HepG2 (cell line): ENCODE results near the gene SYNPR.

Experiments
- GABPA ChIP-seq, 2 experiments: IDR thresholded peaks; 2 replicates each; pipeline ENCODE4 v1.6.1; 2011 to 2016; ENCODE audit warnings: low read depth in 2 of 2, low read length in 1 of 2, missing biosample characterization in 1 of 2, missing genetic modification characterization in 1 of 2
- HNF4G ChIP-seq, 2 experiments: sonication (generic) in 1 of 2; formaldehyde crosslinking in 1 of 2; IDR thresholded peaks; 2 replicates each; pipeline versions ENCODE4 v1.4.0 to v1.6.1; 2011 to 2020; ENCODE audit warnings: borderline replicate concordance in 2 of 2, low read depth in 2 of 2, mild to moderate bottlenecking in 2 of 2, low read length in 1 of 2, missing genetic modification reagents in 1 of 2, moderate library complexity in 1 of 2
- KDM5B ChIP-seq: sonication (generic); formaldehyde crosslinking; IDR thresholded peaks from 2 replicates; pipeline ENCODE4 v1.4.0; 2020; ENCODE audit warnings: missing genetic modification reagents, mild to moderate bottlenecking, borderline replicate concordance
- MYNN ChIP-seq: sonication (generic); formaldehyde crosslinking; IDR thresholded peaks from 2 replicates; pipeline ENCODE4 v1.4.0; 2020; ENCODE audit warnings: mild to moderate bottlenecking, low read depth, missing genetic modification reagents
- ZNF660 ChIP-seq: sonication (generic); formaldehyde crosslinking; IDR thresholded peaks from 2 replicates; pipeline ENCODE4 v1.5.1; 2020; ENCODE audit warnings: mild to moderate bottlenecking, low read depth, missing genetic modification reagents, borderline replicate concordance
- ZZZ3 ChIP-seq: sonication (generic); formaldehyde crosslinking; IDR thresholded peaks from 2 replicates; pipeline ENCODE4 v1.4.0; 2020; ENCODE audit warnings: missing genetic modification reagents, mild to moderate bottlenecking, borderline replicate concordance
- TF ChIP-seq, protein P1 (sequence below): IDR thresholded peaks from 2 replicates; pipeline ENCODE4 v1.6.1; 2016
- TF ChIP-seq, protein P2 (sequence below): sonication (generic); formaldehyde crosslinking; IDR thresholded peaks from 2 replicates; pipeline ENCODE4 v1.5.0; 2020; ENCODE audit warnings: mild to moderate bottlenecking, missing genetic modification reagents, moderate library complexity
- TF ChIP-seq, protein P3 (sequence below): sonication (generic); formaldehyde crosslinking; conservative IDR thresholded peaks from 2 replicates; pipeline ENCODE4 v1.5.0; 2020; ENCODE audit warnings: missing genetic modification reagents
- TF ChIP-seq, protein P4 (sequence below): sonication (generic); formaldehyde crosslinking; IDR thresholded peaks from 2 replicates; pipeline ENCODE4 v1.5.0; 2020; ENCODE audit warnings: missing genetic modification reagents, mild to moderate bottlenecking, borderline replicate concordance
- TF ChIP-seq, protein P5 (sequence below): sonication (generic); formaldehyde crosslinking; IDR thresholded peaks from 2 replicates; pipeline ENCODE4 v1.5.1; 2020; ENCODE audit warnings: missing genetic modification reagents, mild to moderate bottlenecking, borderline replicate concordance
- TF ChIP-seq, protein P6 (sequence below): IDR thresholded peaks from 2 replicates; pipeline ENCODE4 v1.6.1; 2016; ENCODE audit warnings: mild to moderate bottlenecking, missing biosample characterization, missing genetic modification reagents

DNA sequence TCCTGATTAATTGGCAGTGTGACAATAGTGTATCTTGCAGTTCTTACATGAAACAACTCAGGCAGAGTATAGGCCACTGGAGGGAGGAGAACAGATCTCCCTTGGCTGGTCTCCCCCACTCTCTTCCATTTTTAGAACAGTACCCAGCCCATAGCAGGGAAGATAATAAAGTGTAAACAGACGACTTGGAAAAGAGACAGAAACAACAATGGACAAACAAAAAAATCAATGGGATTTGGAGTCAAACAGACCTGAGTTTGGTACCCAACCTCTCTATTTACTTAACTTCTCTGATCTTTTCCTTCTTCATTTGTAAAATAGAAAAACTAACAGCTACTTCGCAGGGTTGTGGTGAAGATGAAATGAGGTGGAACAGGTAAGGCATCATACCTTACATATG is 315.7 kb downstream of the SYNPR start:
- TF ChIP-seq KDM5B (CRISPR knock-in tag) (no peak), GABPA (IDR thresholded peaks at IDR 0.05; ENCODE audit: low read depth, low read length) (no peak), GABPA (CRISPR knock-in tag; IDR thresholded peaks at IDR 0.05; ENCODE audit: low read depth) (no peak), HNF4G (IDR thresholded peaks at IDR 0.05; ENCODE audit: borderline replicate concordance, low read depth, low read length) (no peak), HNF4G (CRISPR knock-in tag; IDR thresholded peaks at IDR 0.05; ENCODE audit: borderline replicate concordance, low read depth) (no peak), MYNN (CRISPR knock-in tag) (no peak), ZNF660 (no peak), ZZZ3 (CRISPR knock-in tag) (no peak)
- TF ChIP-seq, protein P1, sequence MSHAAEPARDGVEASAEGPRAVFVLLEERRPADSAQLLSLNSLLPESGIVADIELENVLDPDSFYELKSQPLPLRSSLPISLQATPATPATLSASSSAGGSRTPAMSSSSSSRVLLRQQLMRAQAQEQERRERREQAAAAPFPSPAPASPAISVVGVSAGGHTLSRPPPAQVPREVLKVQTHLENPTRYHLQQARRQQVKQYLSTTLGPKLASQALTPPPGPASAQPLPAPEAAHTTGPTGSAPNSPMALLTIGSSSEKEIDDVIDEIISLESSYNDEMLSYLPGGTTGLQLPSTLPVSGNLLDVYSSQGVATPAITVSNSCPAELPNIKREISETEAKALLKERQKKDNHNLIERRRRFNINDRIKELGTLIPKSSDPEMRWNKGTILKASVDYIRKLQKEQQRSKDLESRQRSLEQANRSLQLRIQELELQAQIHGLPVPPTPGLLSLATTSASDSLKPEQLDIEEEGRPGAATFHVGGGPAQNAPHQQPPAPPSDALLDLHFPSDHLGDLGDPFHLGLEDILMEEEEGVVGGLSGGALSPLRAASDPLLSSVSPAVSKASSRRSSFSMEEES (CRISPR knock-in tag), result no peak
- TF ChIP-seq, protein P2, sequence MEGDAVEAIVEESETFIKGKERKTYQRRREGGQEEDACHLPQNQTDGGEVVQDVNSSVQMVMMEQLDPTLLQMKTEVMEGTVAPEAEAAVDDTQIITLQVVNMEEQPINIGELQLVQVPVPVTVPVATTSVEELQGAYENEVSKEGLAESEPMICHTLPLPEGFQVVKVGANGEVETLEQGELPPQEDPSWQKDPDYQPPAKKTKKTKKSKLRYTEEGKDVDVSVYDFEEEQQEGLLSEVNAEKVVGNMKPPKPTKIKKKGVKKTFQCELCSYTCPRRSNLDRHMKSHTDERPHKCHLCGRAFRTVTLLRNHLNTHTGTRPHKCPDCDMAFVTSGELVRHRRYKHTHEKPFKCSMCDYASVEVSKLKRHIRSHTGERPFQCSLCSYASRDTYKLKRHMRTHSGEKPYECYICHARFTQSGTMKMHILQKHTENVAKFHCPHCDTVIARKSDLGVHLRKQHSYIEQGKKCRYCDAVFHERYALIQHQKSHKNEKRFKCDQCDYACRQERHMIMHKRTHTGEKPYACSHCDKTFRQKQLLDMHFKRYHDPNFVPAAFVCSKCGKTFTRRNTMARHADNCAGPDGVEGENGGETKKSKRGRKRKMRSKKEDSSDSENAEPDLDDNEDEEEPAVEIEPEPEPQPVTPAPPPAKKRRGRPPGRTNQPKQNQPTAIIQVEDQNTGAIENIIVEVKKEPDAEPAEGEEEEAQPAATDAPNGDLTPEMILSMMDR (CRISPR knock-in tag), result no peak
- TF ChIP-seq, protein P3, sequence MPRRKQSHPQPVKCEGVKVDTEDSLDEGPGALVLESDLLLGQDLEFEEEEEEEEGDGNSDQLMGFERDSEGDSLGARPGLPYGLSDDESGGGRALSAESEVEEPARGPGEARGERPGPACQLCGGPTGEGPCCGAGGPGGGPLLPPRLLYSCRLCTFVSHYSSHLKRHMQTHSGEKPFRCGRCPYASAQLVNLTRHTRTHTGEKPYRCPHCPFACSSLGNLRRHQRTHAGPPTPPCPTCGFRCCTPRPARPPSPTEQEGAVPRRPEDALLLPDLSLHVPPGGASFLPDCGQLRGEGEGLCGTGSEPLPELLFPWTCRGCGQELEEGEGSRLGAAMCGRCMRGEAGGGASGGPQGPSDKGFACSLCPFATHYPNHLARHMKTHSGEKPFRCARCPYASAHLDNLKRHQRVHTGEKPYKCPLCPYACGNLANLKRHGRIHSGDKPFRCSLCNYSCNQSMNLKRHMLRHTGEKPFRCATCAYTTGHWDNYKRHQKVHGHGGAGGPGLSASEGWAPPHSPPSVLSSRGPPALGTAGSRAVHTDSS (CRISPR knock-in tag), result no peak
- TF ChIP-seq, protein P4, sequence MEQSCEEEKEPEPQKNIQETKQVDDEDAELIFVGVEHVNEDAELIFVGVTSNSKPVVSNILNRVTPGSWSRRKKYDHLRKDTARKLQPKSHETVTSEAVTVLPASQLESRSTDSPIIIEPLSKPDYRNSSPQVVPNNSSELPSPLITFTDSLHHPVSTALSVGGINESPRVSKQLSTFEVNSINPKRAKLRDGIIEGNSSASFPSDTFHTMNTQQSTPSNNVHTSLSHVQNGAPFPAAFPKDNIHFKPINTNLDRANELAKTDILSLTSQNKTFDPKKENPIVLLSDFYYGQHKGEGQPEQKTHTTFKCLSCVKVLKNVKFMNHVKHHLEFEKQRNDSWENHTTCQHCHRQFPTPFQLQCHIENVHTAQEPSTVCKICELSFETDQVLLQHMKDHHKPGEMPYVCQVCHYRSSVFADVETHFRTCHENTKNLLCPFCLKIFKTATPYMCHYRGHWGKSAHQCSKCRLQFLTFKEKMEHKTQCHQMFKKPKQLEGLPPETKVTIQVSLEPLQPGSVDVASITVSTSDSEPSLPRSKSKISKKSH (CRISPR knock-in tag), result no peak
- TF ChIP-seq, protein P5, sequence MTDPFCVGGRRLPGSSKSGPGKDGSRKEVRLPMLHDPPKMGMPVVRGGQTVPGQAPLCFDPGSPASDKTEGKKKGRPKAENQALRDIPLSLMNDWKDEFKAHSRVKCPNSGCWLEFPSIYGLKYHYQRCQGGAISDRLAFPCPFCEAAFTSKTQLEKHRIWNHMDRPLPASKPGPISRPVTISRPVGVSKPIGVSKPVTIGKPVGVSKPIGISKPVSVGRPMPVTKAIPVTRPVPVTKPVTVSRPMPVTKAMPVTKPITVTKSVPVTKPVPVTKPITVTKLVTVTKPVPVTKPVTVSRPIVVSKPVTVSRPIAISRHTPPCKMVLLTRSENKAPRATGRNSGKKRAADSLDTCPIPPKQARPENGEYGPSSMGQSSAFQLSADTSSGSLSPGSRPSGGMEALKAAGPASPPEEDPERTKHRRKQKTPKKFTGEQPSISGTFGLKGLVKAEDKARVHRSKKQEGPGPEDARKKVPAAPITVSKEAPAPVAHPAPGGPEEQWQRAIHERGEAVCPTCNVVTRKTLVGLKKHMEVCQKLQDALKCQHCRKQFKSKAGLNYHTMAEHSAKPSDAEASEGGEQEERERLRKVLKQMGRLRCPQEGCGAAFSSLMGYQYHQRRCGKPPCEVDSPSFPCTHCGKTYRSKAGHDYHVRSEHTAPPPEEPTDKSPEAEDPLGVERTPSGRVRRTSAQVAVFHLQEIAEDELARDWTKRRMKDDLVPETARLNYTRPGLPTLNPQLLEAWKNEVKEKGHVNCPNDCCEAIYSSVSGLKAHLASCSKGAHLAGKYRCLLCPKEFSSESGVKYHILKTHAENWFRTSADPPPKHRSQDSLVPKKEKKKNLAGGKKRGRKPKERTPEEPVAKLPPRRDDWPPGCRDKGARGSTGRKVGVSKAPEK (CRISPR knock-in tag), result no peak
- TF ChIP-seq, protein P6, sequence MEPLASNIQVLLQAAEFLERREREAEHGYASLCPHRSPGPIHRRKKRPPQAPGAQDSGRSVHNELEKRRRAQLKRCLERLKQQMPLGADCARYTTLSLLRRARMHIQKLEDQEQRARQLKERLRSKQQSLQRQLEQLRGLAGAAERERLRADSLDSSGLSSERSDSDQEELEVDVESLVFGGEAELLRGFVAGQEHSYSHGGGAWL (CRISPR knock-in tag), result no peak
